Activated effector memory CD4-positive, alpha-beta T cell treated with Interleukin-2 at 50 U/mL for 16 hours (primary cell): Measurements from ENCODE around the gene CPM.

Experiments
- DNase-seq: peaks from one replicate; pipeline ENCODE4 v3.0.0-alpha.2; 2020

The CPM gene

DNA sequence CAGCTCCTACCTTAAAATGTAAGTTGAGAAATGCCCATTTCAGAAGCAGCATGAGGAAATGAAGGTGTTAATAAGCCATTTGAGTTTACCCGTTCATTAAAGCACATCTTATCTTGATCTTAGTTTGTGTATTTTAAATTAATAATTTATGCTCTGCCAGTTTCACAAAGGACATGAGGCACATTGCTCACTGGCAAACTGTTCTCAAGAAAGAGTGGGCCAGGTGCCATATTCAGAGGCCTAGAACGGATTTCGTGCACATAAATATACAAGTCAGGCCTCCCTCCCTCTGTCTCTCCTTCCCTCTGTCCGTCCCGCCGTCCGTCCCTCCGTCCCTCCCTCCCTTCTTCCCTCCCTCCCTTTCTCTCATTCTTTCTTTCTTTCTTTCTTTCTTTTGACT lies 29.5 kb downstream of the CPM start:
- no peak for DNase-seq

DNA sequence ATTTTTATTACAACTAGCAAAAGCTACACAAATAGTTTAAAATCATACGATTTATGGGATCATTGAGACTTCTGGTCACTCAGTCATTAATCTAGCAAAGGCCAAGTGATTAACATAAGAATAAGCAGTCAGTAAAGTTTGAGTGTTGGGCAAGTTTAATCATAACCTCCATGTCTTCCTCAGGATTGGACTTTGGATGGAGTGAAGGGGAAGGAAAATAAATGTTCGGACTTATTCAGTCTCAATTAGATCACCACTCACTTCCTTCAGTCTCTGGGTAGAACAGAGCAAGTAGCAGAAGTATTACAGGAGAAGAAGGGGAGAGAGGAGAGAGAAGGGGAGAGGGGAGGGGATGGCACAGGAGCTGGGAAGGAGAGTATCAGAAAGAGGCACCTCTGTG lies 31.4 kb downstream of the CPM start:
- DNase-seq = no peak

DNA sequence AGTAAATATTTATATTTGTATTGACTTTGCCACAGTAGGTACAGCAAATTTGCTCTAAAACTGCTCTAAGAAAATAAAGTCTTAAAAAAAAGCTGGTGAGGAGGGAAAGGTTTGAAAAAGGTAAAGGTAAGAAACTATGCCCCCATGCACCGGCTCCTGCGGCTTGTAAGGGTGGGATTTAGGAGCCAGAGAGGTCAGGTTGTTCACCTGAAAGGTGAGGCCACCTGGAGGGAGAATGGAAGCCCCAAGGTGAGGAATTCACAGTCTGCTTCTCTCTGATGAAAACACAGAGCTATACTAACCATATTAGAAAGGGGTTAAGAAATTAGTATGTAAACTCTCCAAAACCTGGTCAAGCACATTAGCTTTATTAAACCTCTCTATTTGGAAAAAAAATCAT lies 31.8 kb downstream of the CPM start:
- DNase-seq = no peak

- DNase-seq = no peak
Measured at GRCh38 chr12:68900241-68900640, 32.7 kb downstream of the CPM start.

- DNase-seq = no peak
Measured at GRCh38 chr12:68899251-68899771, 33.7 kb downstream of the CPM start.

DNA sequence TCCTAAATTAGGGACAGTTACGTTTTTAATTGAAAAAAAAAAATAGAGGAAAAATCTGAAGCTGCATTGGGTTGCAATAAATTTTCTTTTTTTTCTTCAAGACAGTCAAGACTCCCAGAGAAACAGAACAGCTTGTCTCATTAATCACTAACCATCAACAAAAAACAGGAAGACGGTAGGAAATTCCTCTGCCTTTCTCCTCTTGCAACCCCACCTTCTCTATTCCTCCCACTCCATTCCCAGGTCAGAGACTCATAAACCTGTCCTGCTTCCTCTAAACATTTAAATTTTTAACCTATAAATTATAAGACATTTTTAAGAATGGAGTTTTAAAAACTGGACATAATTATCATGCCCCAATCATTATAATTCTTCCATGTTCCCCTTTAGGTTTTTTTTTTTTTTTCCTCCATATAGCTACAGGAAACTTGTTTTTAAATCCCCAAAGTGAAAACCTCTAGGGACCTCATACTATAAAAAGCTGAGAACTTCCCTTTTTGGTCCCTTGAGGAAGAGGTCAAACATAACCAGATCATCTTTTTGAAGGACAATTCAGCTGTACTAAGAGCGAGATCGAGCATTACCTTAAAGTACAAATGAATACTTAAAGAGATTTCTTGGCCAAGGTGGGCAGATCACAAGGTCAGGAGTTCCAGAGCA lies 36.0 kb downstream of the CPM start:
- DNase-seq = no peak

DNA sequence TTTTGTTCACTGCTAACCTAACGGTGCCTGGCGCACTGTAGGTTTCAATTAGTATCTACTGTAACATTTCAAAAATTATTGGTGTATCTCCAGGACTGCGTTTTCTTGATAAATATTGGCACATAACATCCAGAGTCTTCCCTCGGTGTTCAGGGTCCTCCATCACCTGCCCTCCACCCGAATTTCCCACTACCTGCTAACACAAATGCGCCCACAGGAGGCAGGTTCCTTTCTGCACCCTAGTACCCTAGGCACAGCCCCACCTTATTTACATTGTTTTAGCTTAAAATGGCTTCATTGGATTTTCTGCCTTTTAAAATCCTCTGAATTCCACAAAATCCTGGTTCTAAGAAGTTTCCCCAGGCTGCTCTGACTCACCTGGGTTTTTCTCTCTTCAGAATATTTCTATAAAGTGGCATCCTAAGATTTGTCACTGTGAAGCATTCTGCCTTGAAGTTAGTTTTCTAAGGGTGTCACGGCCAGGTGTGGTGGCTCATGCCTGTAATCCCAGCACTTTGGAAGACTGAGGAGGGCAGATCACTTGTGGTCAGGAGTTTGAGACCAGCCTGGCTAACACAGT lies 38.6 kb downstream of the CPM start:
- DNase-seq = no peak

GRCh38 chr12:68893741-68894140 lies 39.2 kb downstream of the CPM start:
- no peak for DNase-seq

DNA sequence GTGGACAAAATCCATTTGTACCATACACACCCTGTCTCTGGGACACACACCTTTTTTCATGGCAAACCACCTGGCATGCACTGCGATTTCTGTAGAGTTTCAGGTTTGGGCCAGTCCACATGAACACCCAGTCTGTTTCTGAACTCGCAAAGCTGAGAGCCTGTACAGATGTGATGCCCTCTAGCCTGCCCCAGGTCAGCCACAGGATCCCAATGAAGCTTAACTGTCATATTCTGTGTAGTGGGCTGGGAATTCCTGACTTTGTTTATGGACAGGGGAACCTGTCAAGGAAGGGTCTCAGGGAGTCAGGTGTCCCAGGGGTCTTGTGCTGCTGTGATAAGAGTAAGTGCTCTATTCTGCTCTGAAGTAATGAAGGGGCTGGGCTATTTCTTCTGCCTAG lies 39.8 kb downstream of the CPM start:
- no peak for DNase-seq

DNA sequence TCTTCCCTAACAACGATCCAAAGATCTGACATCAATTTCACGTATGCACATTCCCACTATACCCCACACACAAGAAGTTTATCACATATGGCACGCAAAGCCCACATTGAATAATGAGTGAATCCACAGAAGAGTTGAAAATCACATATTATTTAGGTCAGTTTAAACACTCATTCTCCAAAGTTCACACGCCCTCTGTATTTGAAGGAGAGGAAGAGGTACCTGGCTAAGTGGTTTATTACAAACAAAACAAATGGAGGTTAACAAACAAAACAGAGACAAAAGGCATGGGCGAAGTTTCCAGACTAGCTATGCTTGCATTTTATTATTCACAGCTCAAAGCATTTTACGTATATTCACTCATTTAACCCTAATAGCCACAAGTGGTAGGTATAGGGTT lies 41.8 kb downstream of the CPM start:
- no peak for DNase-seq

- DNase-seq = no peak
Measured at GRCh38 chr12:68890701-68891113, 42.3 kb downstream of the CPM start.

DNA sequence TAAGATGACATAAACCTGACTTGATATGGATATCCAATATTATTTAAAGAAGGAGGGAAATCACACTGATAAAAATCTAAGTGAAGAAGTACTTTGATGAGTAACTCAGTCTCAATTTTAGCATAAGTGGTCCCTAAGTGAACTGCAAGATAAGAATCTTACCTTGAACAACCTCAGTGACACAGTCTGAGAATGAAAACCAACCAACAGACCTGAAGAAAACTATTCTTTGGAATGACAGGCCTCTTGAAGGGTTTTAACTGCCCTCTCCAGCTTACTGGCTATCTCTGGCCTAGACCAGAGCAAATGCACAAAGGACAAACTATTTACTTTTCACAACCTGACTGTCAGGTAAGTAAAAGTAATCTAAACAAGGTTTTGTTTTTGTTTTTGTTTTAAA lies 44.7 kb downstream of the CPM start:
- no peak for DNase-seq

GRCh38 chr12:68887641-68888040 lies 45.3 kb downstream of the CPM start:
- DNase-seq = no peak

GRCh38 chr12:68886636-68887572 lies 46.1 kb downstream of the CPM start:
- no peak for DNase-seq

GRCh38 chr12:68885381-68885780 lies 47.6 kb downstream of the CPM start:
- no peak for DNase-seq

DNA sequence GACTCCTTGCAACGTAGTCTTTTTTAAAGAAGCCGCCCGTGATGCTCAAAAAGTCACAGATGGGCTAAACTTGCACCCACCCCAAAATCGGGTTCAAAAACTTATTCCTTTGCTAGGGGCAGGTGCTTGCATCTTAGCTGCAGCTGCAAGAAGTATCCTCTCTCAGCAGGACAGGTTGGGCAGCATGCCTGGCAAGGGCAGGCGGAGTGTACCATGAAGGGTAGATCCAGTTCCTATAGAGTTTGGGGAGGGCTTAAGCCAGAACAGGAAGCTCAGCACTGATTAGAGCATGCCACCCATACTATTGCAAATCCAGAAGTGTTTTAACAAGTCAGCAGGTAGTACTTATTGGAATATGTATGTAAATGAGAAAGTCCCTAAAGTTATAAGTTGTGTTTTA lies 48.7 kb downstream of the CPM start:
- no peak for DNase-seq

GRCh38 chr12:68883151-68883550 lies 49.8 kb downstream of the CPM start:
- no peak for DNase-seq

- DNase-seq = no peak
Measured at GRCh38 chr12:68882251-68882964, 50.6 kb downstream of the CPM start.

DNA sequence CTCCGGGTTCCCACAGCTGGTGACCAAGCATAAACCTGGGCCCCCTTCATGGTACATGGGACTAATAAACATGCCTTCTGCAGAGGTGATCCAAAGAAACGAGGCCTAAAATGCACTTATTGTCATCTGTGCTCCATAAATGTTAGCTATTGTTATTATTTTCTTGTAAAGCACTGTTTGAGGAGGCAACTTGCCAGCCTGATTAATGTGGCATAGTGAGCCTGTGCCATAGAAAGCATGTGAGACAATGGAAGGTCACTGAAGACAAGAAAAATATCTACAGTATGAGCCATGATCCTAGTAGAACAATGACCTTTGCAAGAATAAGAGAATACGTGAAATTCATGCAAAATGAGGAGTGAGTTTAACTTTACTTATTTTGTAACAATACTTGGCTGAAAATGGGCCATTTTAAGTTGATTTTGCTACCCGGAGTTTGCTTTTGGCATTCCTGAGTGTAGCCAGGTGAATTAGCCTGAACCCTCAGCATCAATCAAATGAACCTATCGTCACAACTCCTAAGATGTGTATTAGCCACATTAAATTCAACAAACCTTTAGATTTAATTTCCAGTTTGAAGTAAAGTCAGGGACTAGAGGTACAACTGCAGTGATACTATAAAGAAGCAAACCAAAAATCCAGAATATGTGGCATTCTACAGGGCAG lies 52.2 kb downstream of the CPM start:
- no peak for DNase-seq

DNA sequence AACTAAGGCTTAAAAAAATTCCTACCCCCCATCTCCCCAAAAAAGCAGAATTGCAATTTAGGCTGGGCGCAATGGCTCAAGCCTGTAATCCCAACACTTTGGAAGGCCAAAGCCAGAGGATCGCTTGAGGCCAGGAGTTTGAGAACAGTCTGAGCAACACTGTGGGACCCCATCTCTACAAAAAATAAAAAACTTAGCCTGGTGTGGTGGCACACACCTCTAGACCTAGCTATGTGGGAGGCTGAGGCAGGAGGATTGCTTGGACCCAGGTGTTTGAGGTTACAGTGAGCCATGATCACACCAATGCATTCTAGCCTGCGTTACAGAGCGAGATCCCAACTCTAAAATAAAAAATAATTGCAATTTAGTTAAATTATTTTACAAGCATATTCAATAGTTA lies 54.1 kb downstream of the CPM start:
- no peak for DNase-seq

DNA sequence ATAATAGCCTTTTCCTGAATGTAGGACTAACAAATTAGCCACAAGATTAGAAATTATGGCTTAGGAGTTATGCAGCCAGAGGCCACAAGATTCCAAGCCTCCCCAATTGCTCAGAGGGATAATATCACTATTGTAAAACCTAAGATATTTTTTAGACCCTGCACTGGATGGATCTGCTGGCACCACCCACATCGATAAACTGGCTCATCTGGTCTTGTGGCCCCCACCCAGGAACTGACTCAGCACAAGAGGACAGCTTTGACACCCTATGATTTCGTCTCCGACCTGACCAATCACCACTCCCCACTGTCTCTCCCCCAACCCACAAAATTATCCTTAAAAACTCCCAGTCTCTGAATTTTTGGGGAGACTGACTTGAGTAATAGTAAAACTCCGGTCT lies 54.7 kb downstream of the CPM start:
- no peak for DNase-seq

- DNase-seq = no peak
Measured at GRCh38 chr12:68877583-68877982, 55.4 kb downstream of the CPM start.

GRCh38 chr12:68876461-68876860 lies 56.5 kb downstream of the CPM start:
- DNase-seq = no peak
